Motor neuron (in vitro differentiated cells): ENCODE results near the gene ADARB1. TPM values are rescaled to one million over a fixed set of nuclear protein-coding genes. Genes with fewer than 3 reads are reported as not detected.

Experiments
- ATAC-seq, 8 experiments: fragments of 200-7000 bp; cut with Tn5 transposase; replicated peaks in 6 of 8; 2 replicates each; pipeline ENCODE4 v1.8.0; 2021; ENCODE audit warnings: mild to moderate bottlenecking in 8 of 8, moderate library complexity in 8 of 8
- H3K27ac ChIP-seq, 2 donors: fragments of 250-450 bp; sonication (Bioruptor Pico); 2 replicates each; pipeline ENCODE4 v1.9.0; 2021; ENCODE audit warnings: antibody characterized with exemption in 2 of 2, mild to moderate bottlenecking in 2 of 2, moderate library complexity in 1 of 2
- H3K4me1 ChIP-seq, 2 donors: fragments of 250-450 bp; sonication (Bioruptor Pico); replicated peaks in 1 of 2; 2 replicates each; pipeline ENCODE4 v1.6.1; 2021; ENCODE audit warnings: antibody characterized with exemption in 2 of 2, mild to moderate bottlenecking in 2 of 2, moderate library complexity in 1 of 2
- H3K4me3 ChIP-seq, 5 donors: fragments of 250-450 bp; sonication (Bioruptor Pico); 2 replicates each; pipeline ENCODE4 v1.9.0; 2021; ENCODE audit warnings: antibody characterized with exemption in 5 of 5, mild to moderate bottlenecking in 5 of 5, moderate library complexity in 4 of 5
- WGBS, 10 experiments: fragments of 450-650 bp; shearing (Covaris generic); methylation state at CpG; one replicate each; pipeline ENCODE4 v1.0.0; 2022; 5-methylcytosine and 5-hydroxymethylcytosine counted together
- in situ Hi-C, 9 experiments: fragments of 400-800 bp; cut with MboI; loops; one replicate each; pipeline ENCODE4 v1.15.0; 2021; ENCODE audit warnings: low sequenced_read_pairs in 9 of 9, low pct_unique_long_range_greater_than_20kb in 2 of 9; ENCODE audit not compliant: unreplicated experiment in 9 of 9
- total RNA-seq, 8 experiments: library from RNA; unstranded; fragments of 300-600 nt; gene quantifications; 2 replicates each; pipeline versions ENCODE4 v1.2.3 to v1.2.4, GENCODE V29; 2022

The ADARB1 gene
- total RNA-seq, 8 experiments from 2014 or later, result 3.7 to 18.4 (median 8.2) TPM

DNA sequence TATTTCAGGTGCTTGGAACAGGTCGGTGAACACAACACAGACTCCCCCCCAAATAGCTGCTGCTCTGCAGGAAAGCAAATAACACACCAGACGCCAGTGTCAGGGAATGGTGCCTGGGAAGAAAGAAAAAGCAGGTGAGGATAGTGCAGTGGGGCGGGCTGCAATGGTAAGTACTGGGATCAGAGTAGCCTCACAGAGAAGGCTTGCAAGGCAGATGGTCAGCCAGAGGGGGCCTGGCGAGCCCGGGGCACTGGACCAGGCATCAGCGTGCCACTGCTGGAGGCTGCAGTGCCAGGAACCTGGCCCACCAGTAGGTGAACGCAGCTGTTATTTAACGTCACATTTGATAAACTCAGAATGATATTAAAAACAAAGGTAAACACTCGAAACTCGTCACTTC lies 153.4 kb downstream of the ADARB1 start:
- WGBS, 10 experiments, result 60 to 92% (median 83%) methylated on average over 2 to 6 of the region's 10 CpGs; no CpG with 5 or more reads in 4 of the 10 experiments

DNA sequence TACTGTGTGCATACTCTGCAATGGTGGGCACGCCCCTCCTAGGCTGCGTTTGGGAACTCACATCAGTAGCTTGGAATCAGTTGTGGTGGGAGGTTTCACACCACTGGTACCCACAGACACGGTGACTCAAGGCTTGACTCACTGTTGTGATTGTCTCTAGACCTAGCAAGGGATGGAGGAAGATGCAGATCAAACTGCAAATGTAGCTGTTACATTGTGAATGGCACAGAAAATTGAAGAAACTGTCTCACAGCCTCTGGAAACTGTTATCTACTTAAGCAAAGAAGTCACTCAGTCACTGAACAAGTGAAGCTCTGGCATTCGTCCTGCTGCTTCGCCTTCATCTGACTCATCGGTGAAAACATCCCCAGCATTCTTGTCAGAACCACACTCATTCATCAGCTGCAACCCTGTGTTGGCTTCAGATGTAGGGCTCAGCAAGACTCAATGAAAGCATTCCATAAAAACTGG lies 153.8 kb downstream of the ADARB1 start:
- H3K4me1 ChIP-seq, result no peaks in the 10 kb centered on the region
- H3K27ac ChIP-seq, result no peak overlapping the region
- H3K4me3 ChIP-seq, result no peak overlapping the region
- in situ Hi-C loops, result no loop called here
- 0 to 69% (median 43%) methylated on average over 1 to 5 of the region's 6 CpGs; no CpG with 5 or more reads in 3 of the 10 experiments for WGBS, 10 experiments
- ATAC-seq, result peak; percentile 21 to 92 (median 74)

More for the DNA sequence above, 153.4 kb downstream of the ADARB1 start:
- no peak overlapping the region for H3K4me3 ChIP-seq
- peak in 1 of 8 experiments; percentile 6 for ATAC-seq
- no peaks in the 10 kb centered on the region for H3K4me1 ChIP-seq
- in situ Hi-C loops, result no loop called here
- H3K27ac ChIP-seq, result no peak overlapping the region

DNA sequence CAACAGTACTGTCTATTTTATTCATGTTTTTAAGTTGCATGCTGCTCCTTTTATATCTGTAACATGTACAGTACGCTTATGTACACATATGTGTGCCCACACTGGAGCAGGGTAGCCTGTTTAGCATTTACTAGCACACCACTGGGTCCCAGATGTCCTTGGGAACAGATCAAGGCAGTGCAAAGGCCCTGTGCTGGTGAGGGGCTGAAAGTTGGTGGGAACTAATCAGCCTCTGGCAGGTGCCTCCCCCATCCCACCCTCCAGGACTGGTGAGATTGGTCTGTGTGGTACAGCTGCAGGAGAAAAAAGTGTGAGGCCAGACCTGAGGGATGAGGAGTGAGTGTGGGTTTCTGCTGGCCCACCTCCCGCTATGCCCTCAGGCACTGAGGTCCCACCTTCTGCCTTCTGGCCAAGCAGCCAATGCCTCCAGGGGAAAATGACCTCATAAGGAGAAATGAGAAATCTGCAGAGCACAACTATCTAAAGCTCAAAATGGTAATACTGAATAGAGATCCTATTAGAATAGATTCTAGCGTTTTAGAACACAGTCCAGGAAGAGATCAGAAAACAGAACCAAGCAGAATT lies 154.4 kb downstream of the ADARB1 start:
- H3K4me1 ChIP-seq, result no peaks in the 10 kb centered on the region
- WGBS, 10 experiments, result 0 to 100% (median 73%) methylated on average over 1 to 2 of the region's 3 CpGs; no CpG with 5 or more reads in 1 of the 10 experiments
- in situ Hi-C loops, result no loop called here
- H3K4me3 ChIP-seq, result no peak overlapping the region
- ATAC-seq, result no peak
- H3K27ac ChIP-seq, result no peak overlapping the region

DNA sequence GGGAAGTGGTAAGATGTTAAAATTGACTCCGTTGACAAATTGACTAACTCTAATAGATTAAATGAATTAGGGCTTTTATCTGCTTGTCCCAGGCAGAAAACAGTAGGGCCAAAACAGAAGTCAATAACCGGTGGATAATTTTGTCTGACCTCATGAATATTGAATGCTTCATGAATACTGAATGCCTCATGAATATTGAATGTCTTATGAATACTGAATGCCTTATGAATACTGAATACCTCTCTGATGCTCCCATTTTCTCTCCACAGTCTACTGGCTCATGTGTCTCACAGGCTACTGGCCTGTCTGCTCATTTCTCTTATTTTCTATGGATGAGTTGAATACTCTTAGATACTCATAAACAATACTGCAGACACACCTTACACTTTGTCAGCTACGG lies 157.3 kb downstream of the ADARB1 start:
- no peaks in the 10 kb centered on the region for H3K4me1 ChIP-seq
- WGBS, 10 experiments, result 28 to 100% (median 80%) methylated on average over 1 to 3 of the region's 3 CpGs; no CpG with 5 or more reads in 1 of the 10 experiments
- no peak overlapping the region for H3K4me3 ChIP-seq
- no peak overlapping the region for H3K27ac ChIP-seq
- in situ Hi-C loops, result no loop called here
- ATAC-seq, result peak in 3 of 8 experiments; percentile 6 to 97 (median 45)

DNA sequence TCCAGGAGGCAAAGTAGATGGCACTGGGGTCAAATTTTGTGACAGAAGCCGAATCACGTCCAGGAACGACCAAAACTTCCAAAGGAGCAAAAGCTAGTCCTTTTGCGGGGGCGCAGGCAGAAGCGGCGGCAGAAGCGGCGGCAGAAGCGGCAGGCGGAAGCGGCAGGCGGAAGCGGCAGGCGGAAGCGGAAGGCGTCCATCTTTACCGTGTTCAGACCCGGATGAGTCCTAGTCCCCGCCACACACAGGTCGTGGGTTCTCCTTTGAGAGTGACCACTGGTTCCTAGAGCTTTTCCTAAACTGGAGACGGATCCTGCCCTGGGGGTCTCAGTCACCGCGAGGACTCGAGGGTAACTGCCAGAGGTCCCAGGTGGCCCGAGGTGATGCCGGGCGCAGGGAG lies 159.7 kb downstream of the ADARB1 start:
- WGBS, 10 experiments, result 50 to 94% (median 93%) methylated on average over 6 to 20 of the region's 28 CpGs; no CpG with 5 or more reads in 5 of the 10 experiments
- ATAC-seq, result no peak
- Histone ChIP-seq H3K27ac (no peak overlapping the region), H3K4me1 (no peaks in the 10 kb centered on the region), H3K4me3 (no peak overlapping the region)
- in situ Hi-C loops, result no loop called here

DNA sequence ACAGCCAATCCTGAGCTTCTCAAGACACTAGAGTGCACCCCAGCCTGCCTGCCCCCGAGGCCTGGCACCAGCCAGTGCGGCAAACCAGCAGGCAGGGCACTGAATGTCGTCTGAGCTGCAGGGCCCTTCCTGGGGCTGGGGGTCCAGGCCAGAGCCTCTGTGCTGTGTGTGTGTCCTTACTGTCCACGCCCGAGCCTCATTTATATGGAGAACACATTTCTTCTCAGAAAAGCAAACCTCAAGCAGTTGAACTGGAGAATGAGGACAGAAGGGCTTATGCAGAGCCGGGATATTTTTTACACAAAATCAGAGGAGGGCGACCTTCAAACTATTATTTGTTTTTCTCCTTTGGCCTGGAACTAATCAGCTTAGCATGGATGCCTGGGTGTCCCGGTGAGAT lies 160.6 kb downstream of the ADARB1 start:
- WGBS, 10 experiments, result 56 to 100% (median 71%) methylated on average over 1 to 5 of the region's 8 CpGs
- peak in 1 of 8 experiments; percentile 18 for ATAC-seq
- no peaks in the 10 kb centered on the region for H3K4me1 ChIP-seq
- H3K27ac ChIP-seq, result no peak overlapping the region
- no peak overlapping the region for H3K4me3 ChIP-seq
- in situ Hi-C loops, result no loop called here

DNA sequence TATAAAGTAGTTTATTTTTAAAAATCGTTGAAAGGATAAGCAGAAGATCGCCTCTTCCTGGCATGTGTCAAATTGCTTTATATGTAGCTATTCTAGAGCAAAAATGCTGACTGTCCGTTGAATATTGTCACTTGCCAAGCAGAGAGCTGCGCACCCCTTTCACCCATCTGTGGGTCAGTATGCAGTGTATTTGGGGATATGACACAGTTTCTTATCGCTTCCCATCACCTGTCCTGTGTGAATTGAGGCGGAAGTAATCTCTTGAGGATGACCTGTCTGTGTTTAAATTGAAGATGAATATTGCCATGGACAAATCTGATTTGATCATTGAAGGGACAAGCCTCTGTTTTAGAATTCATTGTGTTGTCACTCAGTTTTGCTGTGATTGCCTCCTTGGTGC lies 161.1 kb downstream of the ADARB1 start:
- WGBS, 10 experiments, result 53 to 96% (median 76%) methylated on average over 4 to 6 of the region's 6 CpGs; no CpG with 5 or more reads in 3 of the 10 experiments
- ATAC-seq, result no peak
- in situ Hi-C loops, result no loop called here
- Histone ChIP-seq H3K4me3 (no peak overlapping the region), H3K27ac (no peak overlapping the region), H3K4me1 (no peaks in the 10 kb centered on the region)

DNA sequence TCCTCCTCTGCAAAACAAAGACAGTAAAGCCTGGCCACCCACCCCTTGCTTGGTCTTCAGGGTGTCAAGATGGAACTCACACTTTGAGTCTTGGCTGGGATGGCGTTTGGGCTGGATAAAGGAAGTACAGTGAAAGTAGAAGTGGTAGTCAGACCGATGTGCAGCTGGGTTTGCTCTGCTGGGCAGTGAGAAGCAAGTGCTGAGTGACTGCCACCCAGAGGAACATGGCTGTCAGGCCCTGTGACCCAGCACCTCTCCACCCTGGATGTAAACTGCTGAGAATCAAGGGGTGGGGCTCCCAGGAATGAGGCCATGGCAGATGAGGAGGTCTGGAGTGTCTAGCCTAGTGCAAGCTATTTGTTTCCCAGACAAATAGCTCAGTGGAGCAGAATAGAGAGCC lies 162.1 kb downstream of the ADARB1 start:
- Histone ChIP-seq H3K27ac (no peak overlapping the region), H3K4me1 (no peaks in the 10 kb centered on the region), H3K4me3 (no peak overlapping the region)
- 75 to 100% methylated on average over 1 of the region's 2 CpGs; no CpG with 5 or more reads in 8 of the 10 experiments for WGBS, 10 experiments
- ATAC-seq, result peak in 5 of 8 experiments; percentile 8 to 98 (median 26)
- in situ Hi-C loops, result no loop called here

DNA sequence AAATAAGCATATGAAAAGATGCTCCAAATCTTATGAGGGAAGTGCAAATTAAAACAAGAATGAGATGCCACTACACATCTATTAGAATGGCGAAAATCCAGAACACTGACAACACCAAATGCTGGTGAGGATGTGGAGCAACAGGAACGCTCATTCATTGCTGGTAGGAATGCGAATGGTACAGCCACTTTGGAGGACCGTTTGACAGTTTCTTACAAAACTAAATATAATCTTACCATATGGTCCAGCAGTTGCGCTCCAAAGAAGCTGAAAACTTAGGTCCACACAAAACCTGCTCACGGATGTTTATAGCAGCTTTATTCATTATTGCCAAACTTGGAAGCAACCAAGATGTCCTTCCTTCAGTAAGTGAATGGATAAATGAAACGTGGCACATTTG lies 163.0 kb downstream of the ADARB1 start:
- no peak for ATAC-seq

DNA sequence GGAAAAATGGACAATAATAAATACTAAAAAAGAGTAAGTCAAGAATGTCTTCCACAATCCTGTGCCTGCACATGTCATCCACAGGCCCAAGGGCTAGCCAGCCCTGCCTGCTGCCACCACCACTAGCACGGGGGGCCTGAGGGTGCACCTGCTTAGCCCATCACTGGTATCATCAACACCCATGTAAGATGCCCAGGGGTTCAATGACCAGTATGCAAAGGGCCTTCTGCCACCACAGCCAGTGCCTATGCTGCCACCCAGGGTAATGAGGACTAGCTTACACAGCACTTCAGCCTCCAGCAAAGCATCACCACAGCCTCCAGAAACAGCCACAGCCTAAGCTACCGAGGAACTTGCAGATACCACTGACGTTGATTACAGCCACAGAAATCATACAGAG lies 167.0 kb downstream of the ADARB1 start:
- WGBS, 10 experiments, result 33 to 83% (median 50%) methylated on average over 1 to 3 of the region's 3 CpGs; no CpG with 5 or more reads in 3 of the 10 experiments
- no peak overlapping the region for H3K27ac ChIP-seq
- no peak overlapping the region for H3K4me3 ChIP-seq
- ATAC-seq, result no peak
- in situ Hi-C loops, result no loop called here
- H3K4me1 ChIP-seq, result no peaks in the 10 kb centered on the region

More for the DNA sequence above, 163.0 kb downstream of the ADARB1 start:
- in situ Hi-C loops, result no loop called here
- Histone ChIP-seq H3K4me1 (no peaks in the 10 kb centered on the region), H3K27ac (no peak overlapping the region), H3K4me3 (no peak overlapping the region)
- WGBS, 10 experiments, result 47 to 100% (median 73%) methylated on average over 1 to 7 of the region's 7 CpGs; no CpG with 5 or more reads in 2 of the 10 experiments

DNA sequence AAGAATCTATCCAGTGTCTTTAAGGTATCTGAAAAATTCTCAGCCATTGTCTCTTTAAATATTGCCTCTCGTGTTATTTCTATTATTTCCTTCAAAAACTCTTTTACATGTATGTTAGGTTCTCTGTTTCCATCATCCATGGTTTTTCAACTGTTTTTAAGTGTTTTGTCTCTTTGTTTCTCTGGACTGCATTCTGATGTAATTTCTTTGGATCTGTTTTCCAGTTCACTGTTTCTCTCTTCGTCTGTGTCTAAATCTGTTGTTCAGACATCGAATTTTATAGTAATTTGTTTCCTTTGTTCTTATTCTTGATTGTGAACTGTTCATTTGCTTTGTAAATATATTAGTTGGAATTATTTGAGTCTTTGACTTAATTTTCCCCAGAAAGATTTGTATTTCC lies 169.2 kb downstream of the ADARB1 start:
- ATAC-seq, result no peak
- H3K27ac ChIP-seq, result no peak overlapping the region
- peaks cover 4 to 5% of the 10 kb centered on the region in 2 donors for H3K4me1 ChIP-seq
- in situ Hi-C loops, result no loop called here
- 0 to 80% (median 26%) methylated on average over 1 to 3 of the region's 3 CpGs for WGBS, 10 experiments
- no peak overlapping the region for H3K4me3 ChIP-seq

DNA sequence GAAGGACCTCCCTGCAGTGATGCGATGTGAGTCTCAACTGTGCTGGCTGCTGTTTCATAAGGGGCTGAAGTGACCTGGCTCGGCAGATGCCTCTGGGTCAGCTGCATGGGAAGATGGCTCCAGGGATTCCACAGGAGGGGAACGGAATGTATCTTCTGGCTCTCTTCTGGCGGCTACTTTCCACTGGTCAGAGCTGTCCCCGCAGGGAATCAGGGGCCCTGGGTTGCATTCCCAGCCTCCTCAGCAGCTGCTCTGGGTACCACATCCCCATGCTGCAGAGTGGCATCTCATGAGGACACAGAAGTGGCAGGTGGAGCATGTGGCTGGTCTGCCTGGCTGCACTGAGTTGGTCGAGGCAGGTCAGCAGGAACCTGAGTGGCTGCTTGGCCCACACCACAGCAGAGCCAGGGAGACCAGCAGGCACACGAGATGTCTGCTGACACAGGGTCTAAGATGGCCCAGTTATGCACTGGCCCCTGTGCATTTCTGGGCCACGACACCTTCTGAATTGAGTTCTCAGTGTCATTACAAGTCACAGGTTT lies 170.5 kb downstream of the ADARB1 start:
- no peak overlapping the region for H3K4me3 ChIP-seq
- no peak for ATAC-seq
- in situ Hi-C loops, result no loop called here
- WGBS, 10 experiments, result 29 to 90% (median 81%) methylated on average over 2 to 4 of the region's 8 CpGs; no CpG with 5 or more reads in 5 of the 10 experiments
- H3K4me1 ChIP-seq, result peaks cover 10% of the 10 kb centered on the region in 2 donors
- no peak overlapping the region for H3K27ac ChIP-seq

DNA sequence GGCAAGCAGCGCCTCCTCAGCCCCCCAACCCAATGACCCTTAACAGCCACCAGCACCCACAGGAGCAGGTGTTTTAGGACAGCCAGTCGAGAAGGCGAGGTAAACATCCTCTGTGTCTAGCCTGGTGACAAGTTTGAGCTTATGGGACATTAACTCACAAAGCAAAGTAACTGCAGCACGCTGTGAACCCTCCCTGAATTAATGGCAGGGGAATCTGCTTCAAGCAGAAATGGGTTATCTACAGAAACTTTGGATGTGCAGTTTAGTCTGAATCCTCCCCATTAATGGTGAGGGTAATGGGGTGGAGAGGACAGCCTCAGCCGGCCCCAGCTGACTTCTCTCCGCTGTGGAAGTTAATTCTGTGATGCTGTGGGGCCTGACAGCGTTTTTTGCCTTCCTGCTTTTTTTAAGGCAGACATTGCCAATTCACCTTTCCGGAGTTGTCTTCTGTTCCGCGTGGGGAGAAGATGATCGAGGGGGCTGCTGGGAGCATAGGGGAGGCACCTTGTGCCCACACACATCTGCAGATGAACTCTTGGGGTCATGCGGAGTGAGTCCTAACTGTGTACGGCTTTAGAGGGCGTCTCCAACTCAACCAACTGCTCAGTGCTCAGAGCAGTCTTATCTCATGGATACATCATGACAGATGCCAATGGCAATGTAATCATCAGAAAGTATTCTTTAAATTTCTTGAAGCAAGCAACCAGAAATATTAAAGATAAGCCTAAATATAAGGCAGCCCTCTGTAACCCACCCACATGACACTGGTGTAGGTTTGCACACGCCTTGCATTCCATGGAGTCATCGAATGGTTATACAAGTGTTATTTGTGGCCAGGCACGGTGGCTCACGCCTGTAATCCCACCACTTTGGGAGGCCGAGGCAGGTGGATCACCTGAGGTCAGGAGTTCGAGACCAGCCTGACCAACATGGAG lies 172.3 kb downstream of the ADARB1 start:
- 58 to 85% (median 69%) methylated on average over 2 to 9 of the region's 20 CpGs; no CpG with 5 or more reads in 3 of the 10 experiments for WGBS, 10 experiments
- no peak overlapping the region for H3K4me3 ChIP-seq
- H3K27ac ChIP-seq, result no peak overlapping the region
- H3K4me1 ChIP-seq, result peaks cover 10% of the 10 kb centered on the region in 2 donors
- in situ Hi-C loops, result no loop called here
- ATAC-seq, result no peak
